Esophagus squamous epithelium (tissue), 4 donors: ENCODE results near the gene ATM.

Experiments used
- POLR2A ChIP-seq, 4 donors: fragments of 450-650 bp; IDR thresholded peaks; one replicate each; pipeline ENCODE4 v1.6.1; 2017; ENCODE audit warnings: antibody characterized with exemption in 4 of 4, mild to moderate bottlenecking in 4 of 4, moderate library complexity in 3 of 4
- TF ChIP-seq, protein P1 (sequence below), 6 experiments: fragments of 450-650 bp in 4 of 6; fragments of 200-600 bp in 2 of 6; sonication (generic) in 2 of 6; IDR thresholded peaks; one replicate each; pipeline ENCODE4 v1.5.1; 2016 to 2019; ENCODE audit warnings: antibody characterized with exemption in 6 of 6, mild to moderate bottlenecking in 4 of 6, moderate library complexity in 4 of 6

DNA sequence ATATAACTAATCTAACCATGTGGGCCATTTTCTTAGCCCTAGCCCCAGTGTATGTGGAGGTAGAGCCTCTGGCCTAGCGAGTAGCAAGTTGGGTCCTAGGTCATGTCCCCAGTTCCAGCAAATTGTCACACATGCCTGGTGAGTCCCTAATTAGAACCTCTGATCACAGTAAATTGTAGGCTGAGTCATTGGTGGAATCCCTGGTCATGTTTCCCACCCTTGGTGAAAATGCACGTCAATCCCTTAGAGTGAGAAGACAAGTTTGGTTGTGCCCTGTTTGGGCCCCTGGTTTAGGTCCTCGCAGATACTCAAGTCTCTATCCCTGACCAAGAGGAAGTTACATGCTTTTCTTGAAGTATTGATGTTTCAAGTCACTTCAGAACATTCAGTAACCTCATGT, 46.7 kb downstream of the ATM start:
- TF ChIP-seq, protein P1, sequence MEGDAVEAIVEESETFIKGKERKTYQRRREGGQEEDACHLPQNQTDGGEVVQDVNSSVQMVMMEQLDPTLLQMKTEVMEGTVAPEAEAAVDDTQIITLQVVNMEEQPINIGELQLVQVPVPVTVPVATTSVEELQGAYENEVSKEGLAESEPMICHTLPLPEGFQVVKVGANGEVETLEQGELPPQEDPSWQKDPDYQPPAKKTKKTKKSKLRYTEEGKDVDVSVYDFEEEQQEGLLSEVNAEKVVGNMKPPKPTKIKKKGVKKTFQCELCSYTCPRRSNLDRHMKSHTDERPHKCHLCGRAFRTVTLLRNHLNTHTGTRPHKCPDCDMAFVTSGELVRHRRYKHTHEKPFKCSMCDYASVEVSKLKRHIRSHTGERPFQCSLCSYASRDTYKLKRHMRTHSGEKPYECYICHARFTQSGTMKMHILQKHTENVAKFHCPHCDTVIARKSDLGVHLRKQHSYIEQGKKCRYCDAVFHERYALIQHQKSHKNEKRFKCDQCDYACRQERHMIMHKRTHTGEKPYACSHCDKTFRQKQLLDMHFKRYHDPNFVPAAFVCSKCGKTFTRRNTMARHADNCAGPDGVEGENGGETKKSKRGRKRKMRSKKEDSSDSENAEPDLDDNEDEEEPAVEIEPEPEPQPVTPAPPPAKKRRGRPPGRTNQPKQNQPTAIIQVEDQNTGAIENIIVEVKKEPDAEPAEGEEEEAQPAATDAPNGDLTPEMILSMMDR (IDR thresholded peaks at IDR 0.05), result no peak
- no peak for TF ChIP-seq POLR2A (IDR thresholded peaks at IDR 0.05)
